K562 (cell line): ENCODE data around the gene TIMM22. TPM values are rescaled to one million over a fixed set of nuclear protein-coding genes. Genes with fewer than 3 reads are reported as not detected.

Source experiments
- ATAC-seq: fragments of 200-7000 bp; cut with Tn5 transposase; 3 replicates; pipeline ENCODE4 v1.9.1; 2020; ENCODE audit warnings: moderate library complexity
- BruUV-seq: library from RNA; stranded (reverse); fragments of 400-500 nt; replicated peaks from 2 replicates; lab custom pipeline; 2021; lab: Mats Ljungman, UMichigan
- CTCF ChIA-PET: fragments of 300-600 bp; formaldehyde crosslinking; extraction: SDS; loops from one replicate; lab custom pipeline; 2021; ENCODE audit warnings: low intra/inter-chr PET ratio; lab: Yijun Ruan, JAX
- POLR2A ChIA-PET: fragments of 300-600, 350-650 bp; sonication (Branson Sonifier 250); formaldehyde crosslinking; extraction: SDS; loops from one replicate; lab custom pipeline; 2021; ENCODE audit warnings: antibody characterized with exemption, inconsistent platforms; lab: Yijun Ruan, JAX
- DNase-seq, 4 experiments: peaks; one replicate each; pipeline versions ENCODE4 v3.0.0 to v3.0.0-alpha.2; 2011 to 2018; ENCODE audit warnings: low spot score in 3 of 4, mixed read lengths in 3 of 4; ENCODE audit errors: extremely low read depth in 1 of 4
- FAIRE-seq: peaks from 2 replicates; lab custom pipeline; 2011; peaks lifted over from hg19 to GRCh38; lab: Jason Lieb, UNC
- H2AFZ ChIP-seq: 2 replicates; pipeline ENCODE4 v1.6.0; 2011; ENCODE audit warnings: low read depth, low read length, control low read depth, inconsistent platforms
- H3K27ac ChIP-seq: fragments of 200-600 bp; 3 replicates; pipeline ENCODE4 v1.8.0; 2011; ENCODE audit warnings: low read depth, mild to moderate bottlenecking, control low read depth, inconsistent platforms, low read length, moderate library complexity, mixed read lengths; ENCODE audit errors: extremely low read depth
- H3K27me3 ChIP-seq, 2 experiments: fragments of 300-600 bp in 1 of 2; 2 replicates in 1 of 2; 3 replicates in 1 of 2; pipeline versions ENCODE4 v1.6.0 to v1.8.0; 2011; ENCODE audit warnings: inconsistent platforms in 2 of 2, low read length in 2 of 2, mild to moderate bottlenecking in 1 of 2, mixed read lengths in 1 of 2, moderate library complexity in 1 of 2; ENCODE audit not compliant: control insufficient read depth in 2 of 2, insufficient read depth in 2 of 2
- H3K36me3 ChIP-seq: fragments of 300-600 bp; 3 replicates; pipeline ENCODE4 v1.8.0; 2011; ENCODE audit warnings: mild to moderate bottlenecking, low read length, inconsistent platforms; ENCODE audit not compliant: control insufficient read depth, insufficient read depth
- H3K4me1 ChIP-seq, 2 experiments: fragments of 200-600 bp in 1 of 2; replicated peaks in 1 of 2; 2 replicates in 1 of 2; 3 replicates in 1 of 2; pipeline versions ENCODE4 v1.5.1 to v1.8.0; 2011; ENCODE audit warnings: inconsistent platforms in 2 of 2, low read length in 2 of 2, mild to moderate bottlenecking in 1 of 2, mixed read lengths in 1 of 2, moderate library complexity in 1 of 2; ENCODE audit not compliant: control insufficient read depth in 2 of 2, insufficient read depth in 2 of 2
- H3K4me2 ChIP-seq: 2 replicates; pipeline ENCODE4 v1.6.1; 2011; ENCODE audit warnings: low read length, control low read depth, inconsistent platforms, mixed read lengths; ENCODE audit not compliant: insufficient read depth
- H3K4me3 ChIP-seq: fragments of 200-600 bp; sonication (generic), shearing (Covaris generic); 2 replicates; pipeline ENCODE4 v1.5.1; 2016; ENCODE audit warnings: control low read depth, inconsistent platforms
- H3K79me2 ChIP-seq: fragments of 200-600 bp; 3 replicates; pipeline ENCODE4 v1.8.0; 2011; ENCODE audit warnings: low read length, inconsistent platforms; ENCODE audit not compliant: control insufficient read depth, insufficient read depth
- H3K9ac ChIP-seq, 2 experiments: 2 replicates each; pipeline versions ENCODE4 v1.6.0 to v1.6.1; 2011; ENCODE audit warnings: low read depth in 2 of 2, low read length in 2 of 2, control low read depth in 1 of 2, inconsistent platforms in 1 of 2, mild to moderate bottlenecking in 1 of 2, mixed read lengths in 1 of 2; ENCODE audit not compliant: insufficient read depth in 1 of 2
- H3K9me1 ChIP-seq: one replicate; pipeline ENCODE4 v1.6.0; 2011; ENCODE audit warnings: inconsistent platforms, mild to moderate bottlenecking, low read length, moderate library complexity; ENCODE audit not compliant: control insufficient read depth, insufficient read depth
- H3K9me3 ChIP-seq: replicated peaks from 2 replicates; pipeline ENCODE4 v1.5.1; 2011; ENCODE audit warnings: low read depth, low read length, inconsistent platforms; ENCODE audit not compliant: control insufficient read depth, insufficient read depth
- H4K20me1 ChIP-seq: replicated peaks from 2 replicates; pipeline ENCODE4 v1.6.1; 2011; ENCODE audit warnings: low read length, inconsistent platforms, mixed read lengths; ENCODE audit not compliant: control insufficient read depth, insufficient read depth
- MIER1 ChIP-seq: fragments of 450-650 bp; IDR thresholded peaks from 2 replicates; pipeline ENCODE4 v1.6.1; 2016; ENCODE audit warnings: antibody characterized with exemption, mild to moderate bottlenecking, low read depth
- NONO ChIP-seq, 2 experiments: fragments of 200-400 bp in 1 of 2; fragments of 450-650 bp in 1 of 2; formaldehyde crosslinking in 1 of 2; IDR thresholded peaks; 2 replicates each; pipeline ENCODE4 v1.6.1; 2017; ENCODE audit warnings: low read depth in 2 of 2, mild to moderate bottlenecking in 2 of 2, moderate library complexity in 2 of 2, low read length in 1 of 2
- POLR2G ChIP-seq: fragments of 200-400 bp; formaldehyde crosslinking; IDR thresholded peaks from 2 replicates; pipeline ENCODE4 v1.6.1; 2017; ENCODE audit warnings: low read depth, mild to moderate bottlenecking, antibody characterized with exemption, low read length, moderate library complexity
- SIN3A ChIP-seq, 2 experiments: fragments of 150-350 bp in 1 of 2; IDR thresholded peaks; 2 replicates each; pipeline ENCODE4 v1.6.1; 2011 to 2016; ENCODE audit warnings: borderline replicate concordance in 2 of 2, low read depth in 2 of 2, low read length in 2 of 2, mild to moderate bottlenecking in 2 of 2, moderate library complexity in 2 of 2; ENCODE audit not compliant: control insufficient read depth in 1 of 2
- WGBS: fragments of 100-300 bp; shearing (Covaris generic); methylation state at CpG from one replicate; pipeline ENCODE4 v1.1.6; 2016; ENCODE audit warnings: low coverage, mixed read lengths; ENCODE audit not compliant: insufficient coverage; ENCODE audit errors: missing lambda C conversion rate; 5-methylcytosine and 5-hydroxymethylcytosine counted together
- in situ Hi-C: fragments of 300-500 bp; cut with MboI; formaldehyde crosslinking; loops from 4 replicates; pipeline ENCODE4 v1.15.0; 2018; ENCODE audit warnings: inconsistent platforms, mixed read lengths
- intact Hi-C: fragments of 100-400 bp; cut with micrococcal nuclease; formaldehyde crosslinking; loops from 2 replicates; pipeline ENCODE4 v1.14.2; 2022
- polyA plus RNA-seq, 8 experiments: library from polyadenylated mRNA; depleted of rRNA in 4 of 8; stranded (reverse) in 5 of 8; unstranded in 3 of 8; fragments of >200 nt; fragmentation: Nextera tagmentation in 2 of 8; fragmentation: Illumina TruSeq in 1 of 8; extraction: Ambion mirVana in 2 of 8; extraction: Trizol in 1 of 8; gene quantifications; 2 replicates each; pipeline versions ENCODE4 v1.2.1 to v1.2.3, GENCODE V29; 2011 to 2014; ENCODE audit warnings: inconsistent platforms in 1 of 8, missing spikeins in 1 of 8
- total RNA-seq, 7 experiments: library from RNA; depleted of rRNA in 6 of 7; stranded (reverse); fragments of >200 nt in 6 of 7; fragmentation: Illumina TruSeq in 2 of 7; extraction: Trizol in 2 of 7; gene quantifications; 2 replicates each; pipeline versions ENCODE4 v1.2.1 to v1.2.3, GENCODE V29; 2011 to 2021; ENCODE audit warnings: low replicate concordance in 1 of 7
- TF ChIP-seq, protein P1 (sequence below): sonication (generic); formaldehyde crosslinking; IDR thresholded peaks from 2 replicates; pipeline ENCODE4 v1.9.0; 2022; ENCODE audit warnings: mild to moderate bottlenecking, missing genetic modification reagents

The TIMM22 gene
- total and polyA plus RNA-seq, 9 of the 15 experiments (the other 6 are each of a cell fraction or from before 2014, with no cell fraction given) = 5.9 to 14.1 (median 10.3) TPM

DNA sequence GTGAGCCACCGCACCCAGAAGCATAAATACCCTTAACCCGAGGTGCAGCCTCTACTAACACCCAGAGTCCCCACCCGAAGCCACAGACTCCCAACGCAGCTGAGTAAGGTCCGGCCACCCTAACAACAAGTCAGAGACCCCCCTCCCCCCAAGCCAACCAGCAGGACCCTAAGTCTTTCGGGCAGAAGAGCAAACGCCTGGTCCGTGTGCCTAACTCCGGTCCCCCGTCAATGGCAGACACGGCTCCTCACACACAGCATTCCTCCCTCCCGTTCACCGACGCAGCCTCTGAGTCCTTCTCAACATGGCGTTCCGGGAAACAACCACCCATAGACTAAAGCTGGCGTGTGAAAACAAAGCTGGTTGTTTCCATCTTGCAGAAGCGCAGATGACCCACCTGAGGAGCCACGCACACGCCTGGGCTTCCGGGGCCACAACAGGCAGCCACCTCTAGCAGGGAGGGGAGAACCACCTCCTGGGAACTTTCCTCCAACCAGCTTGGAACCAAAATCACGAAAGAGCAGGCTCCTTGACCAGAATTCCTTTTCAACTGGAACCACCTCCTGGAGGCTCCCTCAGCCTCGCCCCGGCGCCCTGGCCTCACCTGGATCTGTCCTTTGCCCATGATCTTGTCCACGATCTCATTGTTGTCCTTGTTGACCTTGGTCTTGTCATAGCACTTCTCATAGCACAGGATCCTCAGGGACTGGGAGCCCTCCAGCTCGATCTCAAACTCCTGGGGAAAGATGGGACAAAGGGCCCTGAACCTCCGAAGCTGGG is 52.7 kb downstream of the TIMM22 start:
- intact Hi-C loops = no loop called here
- ATAC-seq = no peak

More for the DNA sequence above, 52.7 kb downstream of the TIMM22 start:
- no peaks in the 10 kb centered on the region for H3K9me3 ChIP-seq
- FAIRE-seq (no peak), DNase-seq (no peak)
- H3K36me3 ChIP-seq = no peaks in the 10 kb centered on the region
- TF ChIP-seq NONO (IDR thresholded peaks at IDR 0.05; ENCODE audit: low read depth in 2 of 2, low read length in 1 of 2) = no peak
- TF ChIP-seq POLR2G = no peak
- TF ChIP-seq, protein P1, sequence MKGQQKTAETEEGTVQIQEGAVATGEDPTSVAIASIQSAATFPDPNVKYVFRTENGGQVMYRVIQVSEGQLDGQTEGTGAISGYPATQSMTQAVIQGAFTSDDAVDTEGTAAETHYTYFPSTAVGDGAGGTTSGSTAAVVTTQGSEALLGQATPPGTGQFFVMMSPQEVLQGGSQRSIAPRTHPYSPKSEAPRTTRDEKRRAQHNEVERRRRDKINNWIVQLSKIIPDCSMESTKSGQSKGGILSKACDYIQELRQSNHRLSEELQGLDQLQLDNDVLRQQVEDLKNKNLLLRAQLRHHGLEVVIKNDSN (CRISPR knock-in tag) = no peak
- no peak for TF ChIP-seq MIER1
- no peak for TF ChIP-seq SIN3A (IDR thresholded peaks at IDR 0.05; ENCODE audit: borderline replicate concordance in 2 of 2, control insufficient read depth in 1 of 2, low read depth in 2 of 2, low read length in 2 of 2)
- in situ Hi-C loops = no loop called here
- POLR2A ChIA-PET = no interaction called here
- no peak overlapping the region for H3K4me2 ChIP-seq
- no peak overlapping the region for H2AFZ ChIP-seq
- no peaks in the 10 kb centered on the region for H3K9me1 ChIP-seq
- CTCF ChIA-PET = no interaction called here
- 6% methylated on average over 10 of the region's 28 CpGs for WGBS
- peaks cover 11 to 62% of the 10 kb centered on the region in 2 experiments; a peak in 4 of 5 replicates for H3K27me3 ChIP-seq
- no TSS peak for BruUV-seq
- H4K20me1 ChIP-seq = no peaks in the 10 kb centered on the region
- no peaks in the 10 kb centered on the region for H3K79me2 ChIP-seq
- no peak overlapping the region for H3K27ac ChIP-seq
- no peak overlapping the region for H3K4me3 ChIP-seq
- H3K4me1 ChIP-seq = peaks cover 0 to 9% of the 10 kb centered on the region in 2 experiments; a peak in 2 of 5 replicates
- no peak overlapping the region for H3K9ac ChIP-seq
